IPS-20b (cell line): ENCODE results near the gene DDX20.

Experiments used
- H3K27ac ChIP-seq: one replicate; pipeline ENCODE4 v1.5.1; 2013; ENCODE audit warnings: low read length
- H3K27me3 ChIP-seq: 2 replicates; pipeline ENCODE4 v1.6.1; 2013; ENCODE audit warnings: mild to moderate bottlenecking, low read length, inconsistent platforms; ENCODE audit not compliant: insufficient read depth
- H3K36me3 ChIP-seq: 2 replicates; pipeline ENCODE4 v1.6.1; 2013; ENCODE audit warnings: low read depth, mild to moderate bottlenecking, inconsistent platforms, low read length, moderate library complexity; ENCODE audit not compliant: insufficient read depth
- H3K4me1 ChIP-seq: 2 replicates; pipeline ENCODE4 v1.6.1; 2013; ENCODE audit warnings: mild to moderate bottlenecking, control low read depth, inconsistent platforms, low read length, moderate library complexity; ENCODE audit not compliant: insufficient read depth
- H3K4me3 ChIP-seq: 2 replicates; pipeline ENCODE4 v1.5.1; 2013; ENCODE audit warnings: mild to moderate bottlenecking, low read length, inconsistent platforms
- H3K9ac ChIP-seq: 2 replicates; pipeline ENCODE4 v1.6.1; 2013; ENCODE audit warnings: low read depth, mild to moderate bottlenecking, inconsistent platforms, low read length, moderate library complexity
- H3K9me3 ChIP-seq: 2 replicates; pipeline ENCODE4 v1.6.1; 2013; ENCODE audit warnings: mild to moderate bottlenecking, low read depth, low read length, inconsistent platforms; ENCODE audit not compliant: insufficient read depth

Gene DDX20

GRCh38 chr1:111723091-111723806, 32.5 kb upstream of the DDX20 start:
- Histone ChIP-seq H3K27me3 (no peaks in the 10 kb centered on the region), H3K36me3 (no peaks in the 10 kb centered on the region), H3K9me3 (no peaks in the 10 kb centered on the region), H3K9ac (no peak overlapping the region), H3K4me3 (no peak overlapping the region), H3K4me1 (peaks cover 10% of the 10 kb centered on the region), H3K27ac (no peak overlapping the region)

- no peak overlapping the region for H3K27ac ChIP-seq
- H3K4me1 ChIP-seq: peaks cover 10% of the 10 kb centered on the region
- H3K9me3 ChIP-seq: no peaks in the 10 kb centered on the region
- H3K36me3 ChIP-seq: no peaks in the 10 kb centered on the region
- no peaks in the 10 kb centered on the region for H3K27me3 ChIP-seq
- no peak overlapping the region for H3K4me3 ChIP-seq
- no peak overlapping the region for H3K9ac ChIP-seq
These were observed 31.8 kb upstream of the DDX20 start for GRCh38 chr1:111723871-111724270.

DNA sequence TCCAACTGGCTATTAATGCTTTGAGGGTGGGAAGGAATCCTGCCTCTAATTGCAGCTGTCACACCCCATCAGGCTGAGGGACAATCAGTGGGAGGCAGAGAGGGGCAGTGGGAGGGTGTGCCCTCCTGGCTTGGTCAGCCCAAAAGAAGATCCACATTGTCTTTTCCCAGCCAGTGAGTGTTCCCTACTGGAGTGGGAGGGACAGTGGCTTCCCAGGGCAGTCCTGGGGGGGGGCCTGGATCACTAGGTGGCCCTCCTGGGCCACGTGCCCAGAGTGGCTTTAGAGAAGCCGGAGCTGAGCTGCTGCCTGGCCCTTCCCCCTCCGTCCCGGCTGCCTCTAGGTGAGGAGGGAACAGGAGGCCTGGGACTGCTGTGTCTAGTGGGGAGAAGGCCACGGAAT, 30.5 kb upstream of the DDX20 start:
- Histone ChIP-seq H3K27me3 (no peaks in the 10 kb centered on the region), H3K4me1 (peaks cover 15% of the 10 kb centered on the region), H3K9ac (no peak overlapping the region), H3K27ac (no peak overlapping the region), H3K36me3 (no peaks in the 10 kb centered on the region), H3K9me3 (no peaks in the 10 kb centered on the region), H3K4me3 (no peak overlapping the region)

DNA sequence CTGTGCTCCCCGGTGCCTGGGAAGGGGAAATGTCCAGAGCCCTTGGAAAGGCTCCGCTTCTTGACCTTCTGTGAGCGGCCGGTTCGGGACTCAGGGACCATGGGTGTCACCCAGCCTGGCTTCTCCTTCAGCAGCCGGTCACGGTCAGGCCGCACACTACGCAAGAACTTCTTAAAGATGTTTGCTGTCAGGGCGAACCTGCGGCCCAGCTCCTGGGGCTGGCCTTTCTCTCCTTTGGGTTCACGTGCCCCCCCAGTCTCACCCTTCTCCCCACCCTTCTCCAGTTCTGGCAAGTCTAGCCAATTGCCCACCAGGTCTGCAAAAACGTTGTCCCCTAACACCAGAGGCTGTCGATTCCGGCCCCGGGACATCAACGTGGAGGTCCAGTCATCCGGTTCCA, 28.6 kb upstream of the DDX20 start:
- no peak overlapping the region for H3K4me3 ChIP-seq
- H3K4me1 ChIP-seq: peaks cover 5% of the 10 kb centered on the region; the same call in 1 of the 2 replicates
- H3K27ac ChIP-seq: no peak overlapping the region
- no peak overlapping the region for H3K9ac ChIP-seq
- H3K27me3 ChIP-seq: no peaks in the 10 kb centered on the region
- no peaks in the 10 kb centered on the region for H3K9me3 ChIP-seq
- no peaks in the 10 kb centered on the region for H3K36me3 ChIP-seq

GRCh38 chr1:111729271-111729921, 26.3 kb upstream of the DDX20 start:
- Histone ChIP-seq H3K9me3 (no peaks in the 10 kb centered on the region), H3K4me3 (no peak overlapping the region), H3K27me3 (no peaks in the 10 kb centered on the region), H3K36me3 (no peaks in the 10 kb centered on the region), H3K4me1 (peaks cover 5% of the 10 kb centered on the region; the same call in 1 of the 2 replicates), H3K9ac (no peak overlapping the region), H3K27ac (no peak overlapping the region)

- no peaks in the 10 kb centered on the region for H3K27me3 ChIP-seq
- H3K27ac ChIP-seq: no peak overlapping the region
- H3K9me3 ChIP-seq: no peaks in the 10 kb centered on the region
- H3K9ac ChIP-seq: peak overlapping the region; percentile 7; the same call in 1 of the 2 replicates
- no peaks in the 10 kb centered on the region for H3K36me3 ChIP-seq
- H3K4me3 ChIP-seq: no peak overlapping the region
- peaks cover 5% of the 10 kb centered on the region; the same call in 1 of the 2 replicates for H3K4me1 ChIP-seq
These were observed 25.6 kb upstream of the DDX20 start for GRCh38 chr1:111729946-111730681.

DNA sequence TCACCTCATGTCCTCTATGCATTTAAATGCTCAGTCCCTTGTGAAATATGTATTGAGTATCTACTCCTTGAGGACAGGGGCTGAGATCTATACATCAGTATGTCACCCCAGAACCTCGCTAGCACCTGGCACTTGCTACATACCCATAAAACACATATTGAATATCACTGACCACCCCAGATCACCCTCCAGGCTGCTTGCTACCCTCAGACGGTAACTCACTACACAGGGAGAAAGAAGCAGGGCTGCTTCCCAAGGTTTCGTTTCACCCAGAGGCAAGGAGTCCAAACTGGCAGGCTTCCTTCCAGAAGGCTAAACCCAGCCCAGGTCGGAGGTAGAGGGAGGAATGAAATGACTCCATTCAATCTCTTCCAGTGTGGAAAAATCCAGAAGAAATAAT, 25.0 kb upstream of the DDX20 start:
- H3K9me3 ChIP-seq: no peaks in the 10 kb centered on the region
- no peak overlapping the region for H3K4me3 ChIP-seq
- H3K36me3 ChIP-seq: no peaks in the 10 kb centered on the region
- H3K4me1 ChIP-seq: peaks cover 11% of the 10 kb centered on the region
- H3K27ac ChIP-seq: no peak overlapping the region
- H3K9ac ChIP-seq: peak overlapping the region; percentile 7; the same call in 1 of the 2 replicates
- H3K27me3 ChIP-seq: no peaks in the 10 kb centered on the region

DNA sequence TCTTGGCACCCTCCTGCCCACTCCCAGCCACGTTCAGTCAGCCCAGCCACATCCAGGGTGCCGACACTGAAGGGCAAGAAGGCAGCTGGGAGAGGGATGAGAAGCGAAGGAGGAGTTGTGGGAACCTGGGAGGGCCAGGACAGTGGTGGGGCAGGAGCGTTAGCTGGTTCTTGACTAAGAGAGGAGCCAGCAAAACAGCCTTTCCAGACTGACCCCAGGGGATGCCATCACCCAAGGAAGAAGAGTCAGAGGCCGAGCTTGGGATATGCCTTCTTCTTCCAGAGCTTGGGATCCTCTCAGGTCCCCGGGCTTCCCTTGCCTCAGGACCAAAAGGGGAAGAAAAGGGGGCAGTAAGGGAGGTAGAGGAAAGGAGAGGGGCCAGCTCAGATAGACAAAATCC, 23.7 kb upstream of the DDX20 start:
- Histone ChIP-seq H3K4me3 (no peak overlapping the region), H3K36me3 (no peaks in the 10 kb centered on the region), H3K27me3 (peaks cover under 1% of the 10 kb centered on the region), H3K9me3 (no peaks in the 10 kb centered on the region), H3K4me1 (peaks cover 24% of the 10 kb centered on the region), H3K9ac (no peak overlapping the region), H3K27ac (no peak overlapping the region)

DNA sequence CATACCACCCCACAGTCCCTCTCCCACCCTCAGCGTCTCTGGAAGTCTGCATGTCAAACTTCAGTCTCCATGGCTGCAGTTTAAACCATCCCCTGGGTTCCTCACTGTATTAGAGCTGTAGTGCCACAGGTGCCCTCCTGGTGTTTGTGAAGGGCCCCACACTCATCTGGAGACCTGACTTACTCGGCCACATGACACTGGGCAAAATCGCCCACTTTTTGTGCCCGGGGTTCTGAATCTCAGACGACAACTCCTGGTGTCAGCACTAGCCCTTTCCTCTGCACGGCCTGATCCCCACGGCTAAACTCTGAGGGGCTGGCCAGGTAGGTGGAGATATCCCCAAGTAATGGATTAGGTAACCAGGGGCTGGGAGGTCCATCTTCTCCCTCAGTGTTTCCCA, 23.0 kb upstream of the DDX20 start:
- no peak overlapping the region for H3K27ac ChIP-seq
- H3K4me1 ChIP-seq: peaks cover 31% of the 10 kb centered on the region

DNA sequence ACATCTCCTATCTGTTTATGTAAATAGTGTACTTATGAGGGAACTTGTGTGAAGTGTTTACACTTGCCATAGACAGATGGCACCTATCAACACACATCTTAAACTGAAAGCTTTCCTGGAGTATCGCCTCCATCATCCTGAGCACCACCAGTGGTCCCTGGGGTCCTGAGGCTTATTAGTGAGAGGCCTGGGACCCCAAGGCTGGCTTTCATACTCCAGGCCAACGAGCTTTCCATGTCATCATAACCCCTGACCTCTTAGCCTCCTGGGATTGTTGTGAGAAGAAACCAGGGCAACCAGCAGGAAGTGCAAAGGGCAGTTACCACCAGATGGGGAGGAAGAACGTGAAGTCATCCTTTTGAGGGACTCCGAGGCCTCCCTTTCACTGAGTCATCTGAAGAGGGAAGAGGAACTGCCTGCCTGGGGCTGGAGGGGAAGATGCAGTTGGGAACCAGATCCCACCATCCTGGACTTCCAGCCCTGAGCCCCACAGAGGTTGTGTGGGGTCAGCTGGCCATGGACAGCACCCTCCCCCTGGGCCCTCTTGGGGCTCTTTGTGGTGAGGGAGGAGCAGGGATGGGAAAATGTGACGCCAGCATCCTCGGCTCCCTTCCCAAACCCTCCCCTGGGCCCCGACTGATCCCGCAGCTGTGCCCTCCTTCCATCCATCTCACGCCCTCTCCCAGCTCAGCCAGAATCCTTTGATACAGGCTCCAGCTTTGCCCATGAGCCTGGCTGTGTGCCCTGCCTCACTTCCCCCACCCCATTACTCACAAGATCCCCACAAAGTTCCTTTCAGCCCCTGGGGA, 22.3 kb upstream of the DDX20 start:
- H3K9ac ChIP-seq: no peak overlapping the region
- H3K27ac ChIP-seq: no peak overlapping the region
- peaks cover 35% of the 10 kb centered on the region for H3K4me1 ChIP-seq

More for the DNA sequence above, 23.0 kb upstream of the DDX20 start:
- Histone ChIP-seq H3K27me3 (peaks cover 8% of the 10 kb centered on the region), H3K9ac (no peak overlapping the region), H3K4me3 (no peak overlapping the region), H3K9me3 (no peaks in the 10 kb centered on the region), H3K36me3 (no peaks in the 10 kb centered on the region)

GRCh38 chr1:111733992-111734341, 21.7 kb upstream of the DDX20 start:
- H3K27ac ChIP-seq: no peak overlapping the region
- no peaks in the 10 kb centered on the region for H3K9me3 ChIP-seq
- H3K4me1 ChIP-seq: peaks cover 35% of the 10 kb centered on the region
- no peak overlapping the region for H3K4me3 ChIP-seq
- no peak overlapping the region for H3K9ac ChIP-seq
- H3K36me3 ChIP-seq: no peaks in the 10 kb centered on the region
- H3K27me3 ChIP-seq: peaks cover 14% of the 10 kb centered on the region

More for the DNA sequence above, 22.3 kb upstream of the DDX20 start:
- Histone ChIP-seq H3K4me3 (no peak overlapping the region), H3K9me3 (no peaks in the 10 kb centered on the region), H3K36me3 (no peaks in the 10 kb centered on the region), H3K27me3 (peaks cover 14% of the 10 kb centered on the region)
